ENCODE measurements around the gene ARHGEF39. TPM values are rescaled to one million over a fixed set of nuclear protein-coding genes. Genes with fewer than 3 reads are reported as not detected.

Gene ARHGEF39
- total RNA-seq, 1 donor from 2014 or later, result 0.89 TPM

DNA sequence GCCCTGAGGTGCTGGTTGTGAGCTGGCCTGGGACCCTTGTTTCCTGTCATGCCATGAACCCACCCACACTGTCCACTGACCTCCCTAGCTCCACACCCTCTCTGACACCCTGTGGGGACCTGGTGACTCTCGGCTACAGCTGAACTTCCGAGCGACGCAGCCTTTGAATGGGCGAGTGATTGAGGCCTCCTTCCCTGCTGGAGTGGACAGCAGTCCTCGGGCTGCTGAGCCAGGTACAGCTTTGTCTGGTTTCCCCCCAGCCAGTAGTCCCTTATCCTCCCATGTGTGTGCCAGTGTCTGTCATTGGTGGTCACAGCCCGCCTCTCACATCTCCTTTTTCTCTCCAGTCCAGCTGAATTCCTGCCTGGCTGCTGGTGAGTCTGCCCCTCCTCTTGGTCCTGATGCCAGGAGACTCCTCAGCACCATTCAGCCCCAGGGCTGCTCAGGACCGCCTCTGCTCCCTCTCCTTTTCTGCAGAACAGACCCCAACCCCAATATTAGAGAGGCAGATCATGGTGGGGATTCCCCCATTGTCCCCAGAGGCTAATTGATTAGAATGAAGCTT is 14.9 kb upstream of the ARHGEF39 start:
- H3K36me3 Mint-ChIP-seq (ENCODE audit: low read depth), result no peaks in the 10 kb centered on the region
- intact Hi-C loops (cut with micrococcal nuclease), result loop anchor here (2.0 to 5.0 kb wide), 2 partner anchors 21 to 37 kb away; partner anchors contain the start of genes CCDC107 and RMRP
- H3K9me3 Mint-ChIP-seq, result no peaks in the 10 kb centered on the region
- DNase-seq (no peak), ATAC-seq (ENCODE audit: low read depth) (no peak)
- TF ChIP-seq, protein P1, sequence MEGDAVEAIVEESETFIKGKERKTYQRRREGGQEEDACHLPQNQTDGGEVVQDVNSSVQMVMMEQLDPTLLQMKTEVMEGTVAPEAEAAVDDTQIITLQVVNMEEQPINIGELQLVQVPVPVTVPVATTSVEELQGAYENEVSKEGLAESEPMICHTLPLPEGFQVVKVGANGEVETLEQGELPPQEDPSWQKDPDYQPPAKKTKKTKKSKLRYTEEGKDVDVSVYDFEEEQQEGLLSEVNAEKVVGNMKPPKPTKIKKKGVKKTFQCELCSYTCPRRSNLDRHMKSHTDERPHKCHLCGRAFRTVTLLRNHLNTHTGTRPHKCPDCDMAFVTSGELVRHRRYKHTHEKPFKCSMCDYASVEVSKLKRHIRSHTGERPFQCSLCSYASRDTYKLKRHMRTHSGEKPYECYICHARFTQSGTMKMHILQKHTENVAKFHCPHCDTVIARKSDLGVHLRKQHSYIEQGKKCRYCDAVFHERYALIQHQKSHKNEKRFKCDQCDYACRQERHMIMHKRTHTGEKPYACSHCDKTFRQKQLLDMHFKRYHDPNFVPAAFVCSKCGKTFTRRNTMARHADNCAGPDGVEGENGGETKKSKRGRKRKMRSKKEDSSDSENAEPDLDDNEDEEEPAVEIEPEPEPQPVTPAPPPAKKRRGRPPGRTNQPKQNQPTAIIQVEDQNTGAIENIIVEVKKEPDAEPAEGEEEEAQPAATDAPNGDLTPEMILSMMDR (IDR thresholded peaks at IDR 0.05), result no peak
- no peak overlapping the region for H3K4me3 Mint-ChIP-seq
- H3K27me3 Mint-ChIP-seq, result peaks cover 5% of the 10 kb centered on the region
- ChIA-PET CTCF (interaction anchor here (1.1 to 5.9 kb wide), 4 partner anchors 16 to 76 kb away, joined by 3 to 30 read pairs (median 5); partner anchors contain the start of genes CCDC107 and RMRP), POLR2A (interaction anchor here (0.6 to 1.2 kb wide), 4 partner anchors 22 to 103 kb away, joined by 3 to 5 read pairs (median 3); partner anchors contain the start of genes CCDC107, CREB3 and RMRP)
- H3K27ac Mint-ChIP-seq, result no peak overlapping the region
- peaks cover 31% of the 10 kb centered on the region for H3K4me1 Mint-ChIP-seq

DNA sequence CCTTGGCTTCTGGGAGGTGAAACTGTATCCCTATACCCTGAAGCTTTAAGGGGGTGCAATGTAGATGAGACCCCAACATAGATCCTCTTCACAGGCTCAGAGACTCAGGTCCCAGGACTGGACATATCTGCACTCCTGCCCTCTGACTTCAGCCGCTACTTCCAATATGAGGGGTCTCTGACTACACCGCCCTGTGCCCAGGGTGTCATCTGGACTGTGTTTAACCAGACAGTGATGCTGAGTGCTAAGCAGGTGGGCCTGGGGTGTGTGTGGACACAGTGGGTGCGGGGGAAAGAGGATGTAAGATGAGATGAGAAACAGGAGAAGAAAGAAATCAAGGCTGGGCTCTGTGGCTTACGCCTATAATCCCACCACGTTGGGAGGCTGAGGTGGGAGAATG is 14.1 kb upstream of the ARHGEF39 start:
- CTCF ChIA-PET, result interaction anchor here (1.5 kb wide), 1 partner anchor 32 kb away, joined by 3 read pairs; no protein-coding TSS in a partner anchor
- TF ChIP-seq, protein P1 (IDR thresholded peaks at IDR 0.05), result no peak
- DNase-seq (no peak), ATAC-seq (ENCODE audit: low read depth) (no peak)
- intact Hi-C loops (cut with micrococcal nuclease), result no loop called here
- Mint-ChIP-seq H3K4me3 (no peak overlapping the region), H3K27ac (no peak overlapping the region), H3K4me1 (peaks cover 37% of the 10 kb centered on the region), H3K9me3 (no peaks in the 10 kb centered on the region), H3K27me3 (peaks cover 8% of the 10 kb centered on the region), H3K36me3 (ENCODE audit: low read depth) (no peaks in the 10 kb centered on the region)
- POLR2A ChIA-PET, result interaction anchor here (0.6 to 1.2 kb wide), 3 partner anchors 9 to 26 kb away, joined by 3 to 8 read pairs (median 5); partner anchors contain the start of genes CCDC107 and RMRP

DNA sequence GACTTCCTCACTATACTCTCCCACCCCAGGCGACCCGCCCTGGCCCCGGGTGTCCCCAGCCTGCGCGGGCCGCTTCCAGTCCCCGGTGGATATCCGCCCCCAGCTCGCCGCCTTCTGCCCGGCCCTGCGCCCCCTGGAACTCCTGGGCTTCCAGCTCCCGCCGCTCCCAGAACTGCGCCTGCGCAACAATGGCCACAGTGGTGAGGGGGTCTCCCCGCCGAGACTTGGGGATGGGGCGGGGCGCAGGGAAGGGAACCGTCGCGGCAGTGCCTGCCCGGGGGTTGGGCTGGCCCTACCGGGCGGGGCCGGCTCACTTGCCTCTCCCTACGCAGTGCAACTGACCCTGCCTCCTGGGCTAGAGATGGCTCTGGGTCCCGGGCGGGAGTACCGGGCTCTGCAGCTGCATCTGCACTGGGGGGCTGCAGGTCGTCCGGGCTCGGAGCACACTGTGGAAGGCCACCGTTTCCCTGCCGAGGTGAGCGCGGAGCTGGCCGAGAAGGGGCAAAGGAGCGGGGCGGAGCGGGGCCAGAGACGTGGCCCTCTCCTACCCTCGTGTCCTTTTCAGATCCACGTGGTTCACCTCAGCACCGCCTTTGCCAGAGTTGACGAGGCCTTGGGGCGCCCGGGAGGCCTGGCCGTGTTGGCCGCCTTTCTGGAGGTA is 10.9 kb upstream of the ARHGEF39 start:
- POLR2A ChIA-PET, result interaction anchor here (0.6 to 1.4 kb wide), 6 partner anchors 11 to 57 kb away, joined by 3 to 4 read pairs (median 3); partner anchors contain the start of genes ARHGEF39, CCDC107, CREB3 and RMRP
- H3K4me3 Mint-ChIP-seq, result peak overlapping the region; percentile 75
- peaks cover 8% of the 10 kb centered on the region for H3K27me3 Mint-ChIP-seq
- H3K9me3 Mint-ChIP-seq, result no peaks in the 10 kb centered on the region
- TF ChIP-seq, protein P1 (IDR thresholded peaks at IDR 0.05), result no peak
- CTCF ChIA-PET, result interaction anchor here (0.7 to 1.3 kb wide), 2 partner anchors 72 to 81 kb away, joined by 3 to 4 read pairs; no protein-coding TSS in a partner anchor
- DNase-seq (peak; percentile 47), ATAC-seq (ENCODE audit: low read depth) (peak; percentile 74)
- intact Hi-C loops (cut with micrococcal nuclease), result no loop called here
- H3K36me3 Mint-ChIP-seq (ENCODE audit: low read depth), result no peaks in the 10 kb centered on the region
- no peak overlapping the region for H3K27ac Mint-ChIP-seq
- peaks cover 31% of the 10 kb centered on the region for H3K4me1 Mint-ChIP-seq

DNA sequence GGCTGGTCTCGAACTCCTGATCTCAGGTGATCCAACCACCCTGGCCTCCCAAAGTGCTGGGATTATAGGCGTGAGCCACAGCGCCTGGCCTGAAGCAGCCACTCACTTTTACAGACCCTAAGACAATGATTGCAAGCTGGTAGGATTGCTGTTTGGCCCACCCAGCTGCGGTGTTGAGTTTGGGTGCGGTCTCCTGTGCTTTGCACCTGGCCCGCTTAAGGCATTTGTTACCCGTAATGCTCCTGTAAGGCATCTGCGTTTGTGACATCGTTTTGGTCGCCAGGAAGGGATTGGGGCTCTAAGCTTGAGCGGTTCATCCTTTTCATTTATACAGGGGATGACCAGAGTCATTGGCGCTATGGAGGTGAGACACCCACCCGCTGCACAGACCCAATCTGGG is 10.2 kb upstream of the ARHGEF39 start:
- H3K27me3 Mint-ChIP-seq, result peaks cover 8% of the 10 kb centered on the region
- intact Hi-C loops (cut with micrococcal nuclease), result no loop called here
- DNase-seq, result no peak
- no peak overlapping the region for H3K27ac Mint-ChIP-seq
- peak overlapping the region; percentile 75 for H3K4me3 Mint-ChIP-seq
- no peaks in the 10 kb centered on the region for H3K9me3 Mint-ChIP-seq
- ChIA-PET CTCF (interaction anchor here (1.3 kb wide), 1 partner anchor 72 kb away, joined by 4 read pairs; no protein-coding TSS in a partner anchor), POLR2A (interaction anchor here (0.6 to 1.4 kb wide), 5 partner anchors 15 to 76 kb away, joined by 3 to 4 read pairs (median 3); partner anchors contain the start of genes CCDC107, CREB3 and RMRP)
- H3K4me1 Mint-ChIP-seq, result peaks cover 25% of the 10 kb centered on the region
- H3K36me3 Mint-ChIP-seq (ENCODE audit: low read depth), result no peaks in the 10 kb centered on the region
- no peak for ATAC-seq (ENCODE audit: low read depth)
- TF ChIP-seq, protein P1 (IDR thresholded peaks at IDR 0.05), result no peak

DNA sequence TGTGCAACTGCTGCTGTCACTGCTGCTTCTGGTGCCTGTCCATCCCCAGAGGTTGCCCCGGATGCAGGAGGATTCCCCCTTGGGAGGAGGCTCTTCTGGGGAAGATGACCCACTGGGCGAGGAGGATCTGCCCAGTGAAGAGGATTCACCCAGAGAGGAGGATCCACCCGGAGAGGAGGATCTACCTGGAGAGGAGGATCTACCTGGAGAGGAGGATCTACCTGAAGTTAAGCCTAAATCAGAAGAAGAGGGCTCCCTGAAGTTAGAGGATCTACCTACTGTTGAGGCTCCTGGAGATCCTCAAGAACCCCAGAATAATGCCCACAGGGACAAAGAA is 9.0 kb upstream of the ARHGEF39 start:
- DNase-seq, result no peak
- intact Hi-C loops (cut with micrococcal nuclease), result no loop called here
- H3K36me3 Mint-ChIP-seq (ENCODE audit: low read depth), result no peaks in the 10 kb centered on the region
- peaks cover 15% of the 10 kb centered on the region for H3K4me1 Mint-ChIP-seq
- ChIA-PET POLR2A (no interaction called here), CTCF (no interaction called here)
- TF ChIP-seq, protein P1 (IDR thresholded peaks at IDR 0.05), result no peak
- no peak overlapping the region for H3K4me3 Mint-ChIP-seq
- ATAC-seq (ENCODE audit: low read depth), result no peak
- H3K27ac Mint-ChIP-seq, result no peak overlapping the region
- H3K27me3 Mint-ChIP-seq, result peaks cover 8% of the 10 kb centered on the region
- H3K9me3 Mint-ChIP-seq, result no peaks in the 10 kb centered on the region
